HEK293 (cell line): ENCODE measurements around the gene ZNF81.

ENCODE experiments used
- CTCF ChIA-PET: fragments of 350-600 bp; formaldehyde crosslinking; extraction: SDS; loops from one replicate; lab custom pipeline; 2021; ENCODE audit warnings: antibody characterized with exemption; lab: Yijun Ruan, JAX
- POLR2A ChIA-PET: fragments of 300-600 bp; formaldehyde crosslinking; extraction: SDS; loops from one replicate; lab custom pipeline; 2020; ENCODE audit warnings: antibody characterized with exemption, inconsistent platforms; lab: Yijun Ruan, JAX
- H3K27ac ChIP-seq: fragments of 200-500 bp; sonication (Bioruptor generic); 2 replicates; pipeline ENCODE4 v1.5.1; 2014; ENCODE audit warnings: low read depth, low read length, control low read depth, inconsistent platforms; ENCODE audit errors: extremely low read depth
- H3K36me3 ChIP-seq, 2 experiments: fragments of 200-500 bp in 1 of 2; sonication (Bioruptor generic) in 1 of 2; 1 replicate in 1 of 2; 2 replicates in 1 of 2; pipeline ENCODE4 v1.5.1; 2014 to 2017; ENCODE audit warnings: inconsistent platforms in 2 of 2, low read length in 2 of 2; ENCODE audit not compliant: control insufficient read depth in 2 of 2, insufficient read depth in 1 of 2
- H3K4me1 ChIP-seq: fragments of 200-500 bp; sonication (Bioruptor generic); 2 replicates; pipeline ENCODE4 v1.5.1; 2014; ENCODE audit warnings: mild to moderate bottlenecking, low read length, inconsistent platforms; ENCODE audit not compliant: control insufficient read depth, insufficient read depth
- H3K4me3 ChIP-seq: 2 replicates; pipeline ENCODE4 v1.5.1; 2011; ENCODE audit warnings: low read depth, mild to moderate bottlenecking, control low read depth, low read length, moderate library complexity
- H3K9me3 ChIP-seq: fragments of 200-500 bp; sonication (Bioruptor generic); 2 replicates; pipeline ENCODE4 v1.5.1; 2014; ENCODE audit warnings: low read depth, low read length, inconsistent platforms; ENCODE audit not compliant: control insufficient read depth, insufficient read depth
- BCL11A ChIP-seq: fragments of 450-650 bp; formaldehyde crosslinking; IDR thresholded peaks from 2 replicates; pipeline ENCODE4 v1.5.1; 2016; ENCODE audit warnings: low read depth, missing biosample characterization, missing genetic modification characterization
- ZFP41 ChIP-seq: fragments of 450-650 bp; formaldehyde crosslinking; IDR thresholded peaks from 2 replicates; pipeline ENCODE4 v1.5.1; 2016; ENCODE audit warnings: missing biosample characterization, missing genetic modification characterization, borderline replicate concordance
- ZNF112 ChIP-seq: fragments of 450-650 bp; formaldehyde crosslinking; IDR thresholded peaks from 2 replicates; pipeline ENCODE4 v1.5.0; 2017; ENCODE audit warnings: missing biosample characterization, missing genetic modification characterization
- ZNF133 ChIP-seq: fragments of 450-650 bp; formaldehyde crosslinking; IDR thresholded peaks from 2 replicates; pipeline ENCODE4 v1.5.1; 2016; ENCODE audit warnings: missing biosample characterization, missing genetic modification characterization
- ZNF140 ChIP-seq: fragments of 450-650 bp; formaldehyde crosslinking; IDR thresholded peaks from 2 replicates; pipeline ENCODE4 v1.5.1; 2016; ENCODE audit warnings: missing biosample characterization, missing genetic modification characterization
- ZNF155 ChIP-seq: fragments of 450-650 bp; formaldehyde crosslinking; IDR thresholded peaks from 2 replicates; pipeline ENCODE4 v1.5.1; 2016; ENCODE audit warnings: missing biosample characterization, missing genetic modification characterization
- ZNF157 ChIP-seq: fragments of 450-650 bp; formaldehyde crosslinking; IDR thresholded peaks from 2 replicates; pipeline ENCODE4 v1.5.1; 2016; ENCODE audit warnings: missing biosample characterization, missing genetic modification characterization
- ZNF211 ChIP-seq: fragments of 450-650 bp; formaldehyde crosslinking; IDR thresholded peaks from 2 replicates; pipeline ENCODE4 v1.5.1; 2016; ENCODE audit warnings: low read depth, missing biosample characterization, missing genetic modification characterization
- ZNF274 ChIP-seq, 2 experiments: fragments of 200-500 bp in 1 of 2; fragments of 450-650 bp in 1 of 2; sonication (Bioruptor generic) in 1 of 2; formaldehyde crosslinking in 1 of 2; IDR thresholded peaks; 2 replicates each; pipeline versions ENCODE4 v1.5.1 to v1.6.1; 2014 to 2016; ENCODE audit warnings: borderline replicate concordance in 1 of 2, inconsistent platforms in 1 of 2, low read length in 1 of 2, missing biosample characterization in 1 of 2, missing genetic modification characterization in 1 of 2
- ZNF335 ChIP-seq: fragments of 450-650 bp; formaldehyde crosslinking; conservative IDR thresholded peaks from 2 replicates; pipeline ENCODE4 v1.5.1; 2016; ENCODE audit warnings: missing biosample characterization, missing genetic modification characterization
- ZNF426 ChIP-seq: fragments of 450-650 bp; formaldehyde crosslinking; IDR thresholded peaks from 2 replicates; pipeline ENCODE4 v1.5.1; 2017; ENCODE audit warnings: missing biosample characterization, missing genetic modification characterization, mild to moderate bottlenecking, inconsistent platforms, moderate library complexity
- ZNF558 ChIP-seq: fragments of 450-650 bp; formaldehyde crosslinking; IDR thresholded peaks from 2 replicates; pipeline ENCODE4 v1.5.1; 2016; ENCODE audit warnings: missing biosample characterization, missing genetic modification characterization
- ZNF654 ChIP-seq: fragments of 450-650 bp; formaldehyde crosslinking; IDR thresholded peaks from 2 replicates; pipeline ENCODE4 v1.5.1; 2016; ENCODE audit warnings: low read depth, missing biosample characterization, missing genetic modification characterization
- ZNF768 ChIP-seq: fragments of 450-650 bp; formaldehyde crosslinking; IDR thresholded peaks from 2 replicates; pipeline ENCODE4 v1.5.1; 2018; ENCODE audit warnings: missing biosample characterization, mild to moderate bottlenecking, missing genetic modification characterization
- ZNF843 ChIP-seq: fragments of 450-650 bp; formaldehyde crosslinking; IDR thresholded peaks from 2 replicates; pipeline ENCODE4 v1.5.1; 2016; ENCODE audit warnings: missing biosample characterization, missing genetic modification characterization
- TF ChIP-seq, protein P1 (sequence below): fragments of 450-650 bp; formaldehyde crosslinking; IDR thresholded peaks from 2 replicates; pipeline ENCODE4 v1.5.1; 2016; ENCODE audit warnings: missing biosample characterization, missing genetic modification characterization
- TF ChIP-seq, protein P2 (sequence below): fragments of 450-650 bp; formaldehyde crosslinking; IDR thresholded peaks from 2 replicates; pipeline ENCODE4 v1.5.1; 2017; ENCODE audit warnings: missing biosample characterization, mild to moderate bottlenecking, missing genetic modification characterization, moderate library complexity
- TF ChIP-seq, protein P3 (sequence below): fragments of 450-650 bp; formaldehyde crosslinking; IDR thresholded peaks from 2 replicates; pipeline ENCODE4 v1.5.1; 2016; ENCODE audit warnings: missing biosample characterization, missing genetic modification characterization
- TF ChIP-seq, protein P4 (sequence below): fragments of 450-650 bp; formaldehyde crosslinking; IDR thresholded peaks from 2 replicates; pipeline ENCODE4 v1.5.1; 2017; ENCODE audit warnings: missing biosample characterization, missing genetic modification characterization

ZNF81 gene

GRCh38 chrX:47815901-47816845 is 20.5 kb upstream of the ZNF81 start (continued):
- TF ChIP-seq ZNF140 (tag by site-specific recombination) (no peak), ZNF133 (tag by site-specific recombination) (no peak), ZNF654 (tag by site-specific recombination) (no peak)
- TF ChIP-seq, protein P1, sequence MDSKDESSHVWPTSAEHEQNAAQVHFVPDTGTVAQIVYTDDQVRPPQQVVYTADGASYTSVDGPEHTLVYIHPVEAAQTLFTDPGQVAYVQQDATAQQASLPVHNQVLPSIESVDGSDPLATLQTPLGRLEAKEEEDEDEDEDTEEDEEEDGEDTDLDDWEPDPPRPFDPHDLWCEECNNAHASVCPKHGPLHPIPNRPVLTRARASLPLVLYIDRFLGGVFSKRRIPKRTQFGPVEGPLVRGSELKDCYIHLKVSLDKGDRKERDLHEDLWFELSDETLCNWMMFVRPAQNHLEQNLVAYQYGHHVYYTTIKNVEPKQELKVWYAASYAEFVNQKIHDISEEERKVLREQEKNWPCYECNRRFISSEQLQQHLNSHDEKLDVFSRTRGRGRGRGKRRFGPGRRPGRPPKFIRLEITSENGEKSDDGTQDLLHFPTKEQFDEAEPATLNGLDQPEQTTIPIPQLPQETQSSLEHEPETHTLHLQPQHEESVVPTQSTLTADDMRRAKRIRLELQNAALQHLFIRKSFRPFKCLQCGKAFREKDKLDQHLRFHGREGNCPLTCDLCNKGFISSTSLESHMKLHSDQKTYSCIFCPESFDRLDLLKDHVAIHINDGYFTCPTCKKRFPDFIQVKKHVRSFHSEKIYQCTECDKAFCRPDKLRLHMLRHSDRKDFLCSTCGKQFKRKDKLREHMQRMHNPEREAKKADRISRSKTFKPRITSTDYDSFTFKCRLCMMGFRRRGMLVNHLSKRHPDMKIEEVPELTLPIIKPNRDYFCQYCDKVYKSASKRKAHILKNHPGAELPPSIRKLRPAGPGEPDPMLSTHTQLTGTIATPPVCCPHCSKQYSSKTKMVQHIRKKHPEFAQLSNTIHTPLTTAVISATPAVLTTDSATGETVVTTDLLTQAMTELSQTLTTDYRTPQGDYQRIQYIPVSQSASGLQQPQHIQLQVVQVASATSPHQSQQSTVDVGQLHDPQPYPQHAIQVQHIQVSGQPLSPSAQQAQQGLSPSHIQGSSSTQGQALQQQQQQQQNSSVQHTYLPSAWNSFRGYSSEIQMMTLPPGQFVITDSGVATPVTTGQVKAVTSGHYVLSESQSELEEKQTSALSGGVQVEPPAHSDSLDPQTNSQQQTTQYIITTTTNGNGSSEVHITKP (tag by site-specific recombination), result peak; percentile 81

DNA sequence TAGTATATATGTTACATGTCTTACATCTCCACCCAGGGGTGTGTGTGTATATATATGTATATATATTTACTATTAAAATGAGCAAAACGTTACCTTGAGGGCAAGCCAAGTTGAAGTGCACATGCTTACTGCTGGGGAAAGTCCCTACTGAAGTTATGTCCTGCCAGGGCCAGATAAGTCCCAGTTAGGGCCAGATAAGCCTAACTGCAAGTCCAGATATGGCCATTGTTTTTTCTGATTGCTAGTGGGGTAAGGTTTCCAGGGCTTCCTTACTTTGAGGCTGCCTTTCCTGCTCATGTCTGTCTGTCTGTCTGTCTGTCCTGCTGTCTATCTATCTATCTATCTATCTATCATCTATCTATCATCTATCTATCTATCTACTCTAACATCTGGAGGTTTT is 19.3 kb upstream of the ZNF81 start:
- TF ChIP-seq, protein P2, sequence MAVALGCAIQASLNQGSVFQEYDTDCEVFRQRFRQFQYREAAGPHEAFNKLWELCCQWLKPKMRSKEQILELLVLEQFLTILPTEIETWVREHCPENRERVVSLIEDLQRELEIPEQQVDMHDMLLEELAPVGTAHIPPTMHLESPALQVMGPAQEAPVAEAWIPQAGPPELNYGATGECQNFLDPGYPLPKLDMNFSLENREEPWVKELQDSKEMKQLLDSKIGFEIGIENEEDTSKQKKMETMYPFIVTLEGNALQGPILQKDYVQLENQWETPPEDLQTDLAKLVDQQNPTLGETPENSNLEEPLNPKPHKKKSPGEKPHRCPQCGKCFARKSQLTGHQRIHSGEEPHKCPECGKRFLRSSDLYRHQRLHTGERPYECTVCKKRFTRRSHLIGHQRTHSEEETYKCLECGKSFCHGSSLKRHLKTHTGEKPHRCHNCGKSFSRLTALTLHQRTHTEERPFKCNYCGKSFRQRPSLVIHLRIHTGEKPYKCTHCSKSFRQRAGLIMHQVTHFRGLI (tag by site-specific recombination), result no peak
- TF ChIP-seq ZNF112 (tag by site-specific recombination) (no peak), ZNF558 (tag by site-specific recombination) (no peak), ZNF274 (IDR thresholded peaks at IDR 0.05; ENCODE audit: low read length) (no peak), ZNF274 (tag by site-specific recombination; IDR thresholded peaks at IDR 0.05; ENCODE audit: borderline replicate concordance) (no peak), BCL11A (tag by site-specific recombination) (no peak), ZNF157 (no peak)
- TF ChIP-seq, protein P3, sequence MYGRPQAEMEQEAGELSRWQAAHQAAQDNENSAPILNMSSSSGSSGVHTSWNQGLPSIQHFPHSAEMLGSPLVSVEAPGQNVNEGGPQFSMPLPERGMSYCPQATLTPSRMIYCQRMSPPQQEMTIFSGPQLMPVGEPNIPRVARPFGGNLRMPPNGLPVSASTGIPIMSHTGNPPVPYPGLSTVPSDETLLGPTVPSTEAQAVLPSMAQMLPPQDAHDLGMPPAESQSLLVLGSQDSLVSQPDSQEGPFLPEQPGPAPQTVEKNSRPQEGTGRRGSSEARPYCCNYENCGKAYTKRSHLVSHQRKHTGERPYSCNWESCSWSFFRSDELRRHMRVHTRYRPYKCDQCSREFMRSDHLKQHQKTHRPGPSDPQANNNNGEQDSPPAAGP (tag by site-specific recombination), result no peak
- TF ChIP-seq, all 188 proteins: peak for 0
- ChIA-PET POLR2A (no interaction called here), CTCF (interaction anchor here (0.6 kb wide), 1 partner anchor 11 kb away, joined by 3 read pairs; no protein-coding TSS in a partner anchor)
- Histone ChIP-seq H3K36me3 (no peaks in the 10 kb centered on the region), H3K27ac (no peak overlapping the region), H3K9me3 (no peaks in the 10 kb centered on the region), H3K4me1 (no peaks in the 10 kb centered on the region), H3K4me3 (no peak overlapping the region)

DNA sequence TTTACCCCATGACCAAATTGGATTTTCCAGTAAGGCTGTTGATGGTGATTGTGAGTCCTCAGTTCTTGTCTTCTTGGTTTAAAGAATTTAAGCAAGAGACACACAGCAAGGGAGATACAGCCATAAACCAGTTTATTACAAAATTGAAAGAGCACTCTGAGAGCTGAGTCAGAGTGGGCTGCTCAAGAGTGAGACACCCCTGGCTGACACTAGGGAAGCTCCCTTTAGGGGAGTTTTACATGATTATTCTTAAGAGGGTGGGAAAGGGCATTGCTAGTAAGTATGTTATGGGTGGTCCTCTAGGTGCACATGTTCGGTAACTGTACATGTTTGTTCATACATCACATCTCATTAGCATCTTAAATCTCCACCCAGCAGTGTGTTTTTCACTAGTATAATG is 18.8 kb upstream of the ZNF81 start:
- ChIA-PET POLR2A (no interaction called here), CTCF (interaction anchor here (0.6 kb wide), 1 partner anchor 10 kb away, joined by 3 read pairs; no protein-coding TSS in a partner anchor)

More for the DNA sequence above, 18.8 kb upstream of the ZNF81 start:
- H3K27ac ChIP-seq, result no peak overlapping the region
- no peaks in the 10 kb centered on the region for H3K36me3 ChIP-seq
- H3K9me3 ChIP-seq, result no peaks in the 10 kb centered on the region
- no peaks in the 10 kb centered on the region for H3K4me1 ChIP-seq
- no peak overlapping the region for H3K4me3 ChIP-seq
- TF ChIP-seq ZNF335 (tag by site-specific recombination), result no peak
- no peak for TF ChIP-seq ZNF843 (tag by site-specific recombination)
- no peak for TF ChIP-seq ZNF558 (tag by site-specific recombination)
- TF ChIP-seq ZNF426, result no peak
- TF ChIP-seq ZNF768, result no peak
- TF ChIP-seq ZNF211, result no peak
- TF ChIP-seq, protein P4, sequence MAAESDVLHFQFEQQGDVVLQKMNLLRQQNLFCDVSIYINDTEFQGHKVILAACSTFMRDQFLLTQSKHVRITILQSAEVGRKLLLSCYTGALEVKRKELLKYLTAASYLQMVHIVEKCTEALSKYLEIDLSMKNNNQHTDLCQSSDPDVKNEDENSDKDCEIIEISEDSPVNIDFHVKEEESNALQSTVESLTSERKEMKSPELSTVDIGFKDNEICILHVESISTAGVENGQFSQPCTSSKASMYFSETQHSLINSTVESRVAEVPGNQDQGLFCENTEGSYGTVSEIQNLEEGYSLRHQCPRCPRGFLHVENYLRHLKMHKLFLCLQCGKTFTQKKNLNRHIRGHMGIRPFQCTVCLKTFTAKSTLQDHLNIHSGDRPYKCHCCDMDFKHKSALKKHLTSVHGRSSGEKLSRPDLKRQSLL (tag by site-specific recombination), result no peak
- TF ChIP-seq ZFP41 (tag by site-specific recombination), result no peak
- TF ChIP-seq ZNF155 (tag by site-specific recombination), result no peak
